Measurements from ENCODE around the gene PPP2R2B. TPM values are rescaled to one million over a fixed set of nuclear protein-coding genes. Genes with fewer than 3 reads are reported as not detected.

Gene PPP2R2B

Small RNA genes within 50 kb of the gene (small RNA-seq; reads per million reads assigned to genes)
- gene RN7SL791P (ENCODE audit: low read depth): not detected

Measured in mesenchymal stem cell (in vitro differentiated cells and primary cell).